ENCODE data around the gene NCKAP5. TPM values are rescaled to one million over a fixed set of nuclear protein-coding genes. Genes with fewer than 3 reads are reported as not detected.

NCKAP5 gene
- total and polyA plus RNA-seq, 2 donors (not counting 1 experiment from before 2014, with no cell fraction given), result not detected

GRCh38 chr2:133293544-133294353 lies 274.5 kb downstream of the NCKAP5 start:
- TF ChIP-seq CTCF (IDR thresholded peaks at IDR 0.05), result no peak
- TF ChIP-seq EZH2 (IDR thresholded peaks at IDR 0.05; ENCODE audit: borderline replicate concordance, insufficient read depth, low read depth, low read length, poor library complexity, severe bottlenecking), result no peak
- no peaks in the 10 kb centered on the region for H3K9me3 Mint-ChIP-seq (ENCODE audit: insufficient read depth)
- no peak overlapping the region for H3K4me3 Mint-ChIP-seq
- H3K27me3 ChIP-seq (replicated peaks in 1 of 4; ENCODE audit: control extremely low read depth in 1 of 4, control insufficient read depth in 3 of 4, insufficient read depth in 4 of 4, low read length in 3 of 4), result no peaks in the 10 kb centered on the region
- intact Hi-C loops (cut with micrococcal nuclease), result no loop called here
- no peaks in the 10 kb centered on the region for H3K4me1 ChIP-seq (ENCODE audit: control insufficient read depth in 2 of 2, insufficient read depth in 2 of 2, low read length in 2 of 2)
- H3K27ac Mint-ChIP-seq, result no peak overlapping the region
- H3K27ac ChIP-seq (ENCODE audit: low read length in 2 of 2), result no peak overlapping the region
- H3K9me3 ChIP-seq (ENCODE audit: control extremely low read depth in 1 of 3, control insufficient read depth in 2 of 3, insufficient read depth in 1 of 3, low read length in 2 of 3), result no peaks in the 10 kb centered on the region
- no peak overlapping the region for H2AFZ ChIP-seq (ENCODE audit: insufficient read depth, low read depth, low read length, poor library complexity, severe bottlenecking)
- no peaks in the 10 kb centered on the region for H3K27me3 Mint-ChIP-seq
- no peaks in the 10 kb centered on the region for H3K36me3 ChIP-seq (replicated peaks in 1 of 2; ENCODE audit: control extremely low read depth in 1 of 2, control insufficient read depth in 1 of 2, extremely low read depth in 1 of 2, insufficient read depth in 2 of 2, low read length in 1 of 2)
- no peak for ATAC-seq (ENCODE audit: low read depth)
- no peaks in the 10 kb centered on the region for H3K79me2 ChIP-seq (ENCODE audit: control insufficient read depth, insufficient read depth, low read length)
- no peak for DNase-seq
- no peak overlapping the region for H3K4me2 ChIP-seq (replicated peaks; ENCODE audit: low read depth, low read length, poor library complexity, severe bottlenecking)
- H4K20me1 ChIP-seq (ENCODE audit: control insufficient read depth, insufficient read depth, low read length, poor library complexity, severe bottlenecking), result no peaks in the 10 kb centered on the region
- H3K4me1 Mint-ChIP-seq, result no peaks in the 10 kb centered on the region
- POLR2A ChIA-PET, result no interaction called here
- H3K9ac ChIP-seq (ENCODE audit: low read length), result no peak overlapping the region
- CTCF ChIA-PET, result no interaction called here
- H3K4me3 ChIP-seq (ENCODE audit: control extremely low read depth in 1 of 5, extremely low read depth in 1 of 5, insufficient read depth in 1 of 5, low read depth in 2 of 5, low read length in 4 of 5), result no peak overlapping the region
- WGBS (ENCODE audit: insufficient coverage), result 61% methylated on average over 4 of the region's 7 CpGs

GRCh38 chr2:133292259-133292658 lies 276.0 kb downstream of the NCKAP5 start:
- H3K27me3 ChIP-seq (replicated peaks in 1 of 4; ENCODE audit: control extremely low read depth in 1 of 4, control insufficient read depth in 3 of 4, insufficient read depth in 4 of 4, low read length in 3 of 4), result no peaks in the 10 kb centered on the region
- no peaks in the 10 kb centered on the region for H3K36me3 ChIP-seq (replicated peaks in 1 of 2; ENCODE audit: control extremely low read depth in 1 of 2, control insufficient read depth in 1 of 2, extremely low read depth in 1 of 2, insufficient read depth in 2 of 2, low read length in 1 of 2)
- H3K79me2 ChIP-seq (ENCODE audit: control insufficient read depth, insufficient read depth, low read length), result no peaks in the 10 kb centered on the region
- WGBS (ENCODE audit: insufficient coverage), result 36% methylated on average over 1 of the region's 2 CpGs
- no peak overlapping the region for H3K4me2 ChIP-seq (replicated peaks; ENCODE audit: low read depth, low read length, poor library complexity, severe bottlenecking)
- ChIA-PET CTCF (no interaction called here), POLR2A (no interaction called here)
- ATAC-seq (ENCODE audit: low read depth) (no peak), DNase-seq (no peak)
- no peak overlapping the region for H3K4me3 Mint-ChIP-seq
- no peak overlapping the region for H3K27ac ChIP-seq (ENCODE audit: low read length in 2 of 2)
- TF ChIP-seq CTCF (IDR thresholded peaks at IDR 0.05) (no peak), EZH2 (IDR thresholded peaks at IDR 0.05; ENCODE audit: borderline replicate concordance, insufficient read depth, low read depth, low read length, poor library complexity, severe bottlenecking) (no peak)
- no peaks in the 10 kb centered on the region for H3K9me3 ChIP-seq (ENCODE audit: control extremely low read depth in 1 of 3, control insufficient read depth in 2 of 3, insufficient read depth in 1 of 3, low read length in 2 of 3)
- H4K20me1 ChIP-seq (ENCODE audit: control insufficient read depth, insufficient read depth, low read length, poor library complexity, severe bottlenecking), result no peaks in the 10 kb centered on the region
- no peak overlapping the region for H3K4me3 ChIP-seq (ENCODE audit: control extremely low read depth in 1 of 5, extremely low read depth in 1 of 5, insufficient read depth in 1 of 5, low read depth in 2 of 5, low read length in 4 of 5)
- intact Hi-C loops (cut with micrococcal nuclease), result no loop called here
- H2AFZ ChIP-seq (ENCODE audit: insufficient read depth, low read depth, low read length, poor library complexity, severe bottlenecking), result no peak overlapping the region
- no peak overlapping the region for H3K27ac Mint-ChIP-seq
- H3K4me1 Mint-ChIP-seq, result no peaks in the 10 kb centered on the region
- no peaks in the 10 kb centered on the region for H3K9me3 Mint-ChIP-seq (ENCODE audit: insufficient read depth)
- H3K9ac ChIP-seq (ENCODE audit: low read length), result no peak overlapping the region
- no peaks in the 10 kb centered on the region for H3K27me3 Mint-ChIP-seq
- no peaks in the 10 kb centered on the region for H3K4me1 ChIP-seq (ENCODE audit: control insufficient read depth in 2 of 2, insufficient read depth in 2 of 2, low read length in 2 of 2)
